Spinal cord (tissue), 10 donors: ENCODE data around the gene ATP6V0D1. TPM values are rescaled to one million over a fixed set of nuclear protein-coding genes. Genes with fewer than 3 reads are reported as not detected.

Source experiments
- DNase-seq, 6 donors: peaks; one replicate each; pipeline versions ENCODE4 v3.0.0 to v3.0.0-alpha.2; 2013 to 2015; ENCODE audit warnings: low spot score in 6 of 6, low read depth in 4 of 6
- H3K27ac ChIP-seq: one replicate; pipeline ENCODE4 v1.5.1; 2013; ENCODE audit warnings: low read depth, low read length, control low read depth
- H3K27me3 ChIP-seq: one replicate; pipeline ENCODE4 v1.6.1; 2013; ENCODE audit warnings: low read length; ENCODE audit not compliant: control insufficient read depth, insufficient read depth
- H3K36me3 ChIP-seq: one replicate; pipeline ENCODE4 v1.6.1; 2013; ENCODE audit warnings: low read length; ENCODE audit not compliant: control insufficient read depth, insufficient read depth
- H3K4me1 ChIP-seq: one replicate; pipeline ENCODE4 v1.6.1; 2013; ENCODE audit warnings: low read length; ENCODE audit not compliant: control insufficient read depth, insufficient read depth
- H3K4me3 ChIP-seq: one replicate; pipeline ENCODE4 v1.5.1; 2013; ENCODE audit warnings: low read depth, low read length, control low read depth
- H3K9me3 ChIP-seq: one replicate; pipeline ENCODE4 v1.6.1; 2013; ENCODE audit warnings: low read length; ENCODE audit not compliant: control insufficient read depth, insufficient read depth
- WGBS: methylation state at CpG from one replicate; pipeline ENCODE4 v1.1.5; 2013; ENCODE audit warnings: missing lambda C conversion rate; ENCODE audit not compliant: insufficient coverage; 5-methylcytosine and 5-hydroxymethylcytosine counted together
- polyA plus RNA-seq, 2 donors: library from polyadenylated mRNA; unstranded; fragments of 120-200 nt; gene quantifications; one replicate each; pipeline ENCODE4 v1.2.1, GENCODE V29; 2013; ENCODE audit not compliant: insufficient read length in 2 of 2
- total RNA-seq, 2 donors: library from RNA; depleted of rRNA in 1 of 2; stranded (reverse); fragments of 120-200 nt in 1 of 2; fragments of >200 nt in 1 of 2; gene quantifications; one replicate each; pipeline versions ENCODE4 v1.2.3 to v1.2.4, GENCODE V29; 2013 to 2014
- donor health status: healthy.

Gene ATP6V0D1
- total and polyA plus RNA-seq, 4 donors = 97.3 to 177 (median 144) TPM

- Histone ChIP-seq H3K9me3 (no peaks in the 10 kb centered on the region), H3K27ac (peak overlapping the region; percentile 91), H3K36me3 (peaks cover 35% of the 10 kb centered on the region), H3K27me3 (no peaks in the 10 kb centered on the region), H3K4me3 (peak overlapping the region; percentile 94), H3K4me1 (peaks cover 38% of the 10 kb centered on the region)
- 84% methylated on average over 18 of the region's 25 CpGs for WGBS
- DNase-seq = no peak
Measured at GRCh38 chr16:67482233-67482924, 1.4 kb upstream of the ATP6V0D1 start.

GRCh38 chr16:67481561-67482232, 740 bp upstream of the ATP6V0D1 start:
- Histone ChIP-seq H3K36me3 (peaks cover 34% of the 10 kb centered on the region), H3K27me3 (no peaks in the 10 kb centered on the region), H3K27ac (peak overlapping the region; percentile 91), H3K4me1 (peaks cover 38% of the 10 kb centered on the region), H3K4me3 (peak overlapping the region; percentile 94), H3K9me3 (no peaks in the 10 kb centered on the region)
- WGBS = 17% methylated on average over 13 of the region's 17 CpGs
- DNase-seq = peak in 3 of 6 donors; percentile 24 to 40 (median 31)

- WGBS = 86% methylated on average over 1 of the region's 8 CpGs
- DNase-seq = no peak
- H3K36me3 ChIP-seq = peaks cover 4% of the 10 kb centered on the region
- H3K4me1 ChIP-seq = peaks cover 36% of the 10 kb centered on the region
- H3K27me3 ChIP-seq = no peaks in the 10 kb centered on the region
- no peak overlapping the region for H3K27ac ChIP-seq
- no peak overlapping the region for H3K4me3 ChIP-seq
- H3K9me3 ChIP-seq = no peaks in the 10 kb centered on the region
Measured at GRCh38 chr16:67477960-67478554, 2.9 kb downstream of the ATP6V0D1 start.

- Histone ChIP-seq H3K4me3 (no peak overlapping the region), H3K4me1 (peaks cover 21% of the 10 kb centered on the region), H3K9me3 (no peaks in the 10 kb centered on the region), H3K36me3 (peaks cover 8% of the 10 kb centered on the region), H3K27me3 (no peaks in the 10 kb centered on the region), H3K27ac (no peak overlapping the region)
- 90% methylated on average over 11 of the region's 11 CpGs for WGBS
- DNase-seq = no peak
Measured at GRCh38 chr16:67474551-67475455, 6.2 kb downstream of the ATP6V0D1 start.

GRCh38 chr16:67471758-67472384, 9.1 kb downstream of the ATP6V0D1 start:
- Histone ChIP-seq H3K4me1 (peaks cover 15% of the 10 kb centered on the region), H3K4me3 (no peak overlapping the region), H3K27ac (no peak overlapping the region), H3K36me3 (peaks cover 5% of the 10 kb centered on the region), H3K9me3 (no peaks in the 10 kb centered on the region), H3K27me3 (no peaks in the 10 kb centered on the region)
- DNase-seq = no peak
- WGBS = 100% methylated on average over 5 of the region's 6 CpGs

- peak in 5 of 6 donors; percentile 58 to 91 (median 70) for DNase-seq
- 29% methylated on average over 7 of the region's 7 CpGs for WGBS
- Histone ChIP-seq H3K36me3 (peaks cover 9% of the 10 kb centered on the region), H3K4me1 (peaks cover 22% of the 10 kb centered on the region), H3K27me3 (no peaks in the 10 kb centered on the region), H3K27ac (no peak overlapping the region), H3K9me3 (no peaks in the 10 kb centered on the region), H3K4me3 (no peak overlapping the region)
Measured at GRCh38 chr16:67470359-67470758, 10.6 kb downstream of the ATP6V0D1 start.

GRCh38 chr16:67468731-67469130, 12.2 kb downstream of the ATP6V0D1 start:
- no peaks in the 10 kb centered on the region for H3K27me3 ChIP-seq
- H3K4me1 ChIP-seq = peaks cover 36% of the 10 kb centered on the region
- DNase-seq = no peak
- 80% methylated on average over 3 of the region's 5 CpGs for WGBS
- no peaks in the 10 kb centered on the region for H3K9me3 ChIP-seq
- H3K4me3 ChIP-seq = no peak overlapping the region
- no peak overlapping the region for H3K27ac ChIP-seq
- H3K36me3 ChIP-seq = peaks cover 9% of the 10 kb centered on the region

GRCh38 chr16:67466581-67466980, 14.4 kb downstream of the ATP6V0D1 start:
- Histone ChIP-seq H3K27ac (no peak overlapping the region), H3K4me1 (peaks cover 46% of the 10 kb centered on the region), H3K27me3 (no peaks in the 10 kb centered on the region), H3K9me3 (no peaks in the 10 kb centered on the region), H3K36me3 (peaks cover 18% of the 10 kb centered on the region), H3K4me3 (no peak overlapping the region)
- WGBS = 62% methylated on average over 4 of the region's 6 CpGs
- no peak for DNase-seq

- WGBS = 71% methylated on average over 2 of the region's 2 CpGs
- Histone ChIP-seq H3K9me3 (no peaks in the 10 kb centered on the region), H3K27ac (no peak overlapping the region), H3K4me1 (peaks cover 62% of the 10 kb centered on the region), H3K27me3 (no peaks in the 10 kb centered on the region), H3K4me3 (no peak overlapping the region), H3K36me3 (peaks cover 34% of the 10 kb centered on the region)
- no peak for DNase-seq
Measured at GRCh38 chr16:67464565-67464964, 16.4 kb downstream of the ATP6V0D1 start.
